ENCODE measurements around the gene BAZ2A.
"Not testable (repeated sequence)": the region's sequence is repeated elsewhere in the genome, so short reads cannot be mapped to it uniquely, and the experiment has no call there.

BAZ2A gene

GRCh38 chr12:56593909-56594621 is 36.1 kb downstream of the BAZ2A start:
- peak; percentile 23 for DNase-seq

- DNase-seq = no peak
Measured at GRCh38 chr12:56591961-56592360, 38.2 kb downstream of the BAZ2A start.

GRCh38 chr12:56591126-56591525 is 39.0 kb downstream of the BAZ2A start:
- peak; percentile 73 for DNase-seq

- DNase-seq = no peak
Measured at GRCh38 chr12:56590237-56590830, 39.8 kb downstream of the BAZ2A start.

GRCh38 chr12:56589783-56590182 is 40.3 kb downstream of the BAZ2A start:
- no peak for DNase-seq

GRCh38 chr12:56585098-56585497 is 45.0 kb downstream of the BAZ2A start:
- DNase-seq = no peak

GRCh38 chr12:56581418-56582145 is 48.5 kb downstream of the BAZ2A start:
- no peak for DNase-seq

GRCh38 chr12:56578983-56579546 is 51.1 kb downstream of the BAZ2A start:
- DNase-seq = no peak

GRCh38 chr12:56577248-56577647 is 52.9 kb downstream of the BAZ2A start:
- not testable (repeated sequence) for DNase-seq

- no peak for DNase-seq
Measured at GRCh38 chr12:56574210-56574609, 55.9 kb downstream of the BAZ2A start.

- DNase-seq = no peak
Measured at GRCh38 chr12:56572288-56572687, 57.8 kb downstream of the BAZ2A start.

GRCh38 chr12:56571121-56571520 is 59.0 kb downstream of the BAZ2A start:
- DNase-seq = no peak

GRCh38 chr12:56568146-56568545 is 62.0 kb downstream of the BAZ2A start:
- DNase-seq = no peak

- DNase-seq = no peak
Measured at GRCh38 chr12:56565510-56566101, 64.5 kb downstream of the BAZ2A start.

- no peak for DNase-seq
Measured at GRCh38 chr12:56551070-56551469, 79.1 kb downstream of the BAZ2A start.

GRCh38 chr12:56546680-56547079 is 83.4 kb downstream of the BAZ2A start:
- DNase-seq = no peak

Measured in SHP77 treated with DMSO at 0.1 percent for 48 hours (cell line).